ENCODE data around the gene RNF112.

DNA sequence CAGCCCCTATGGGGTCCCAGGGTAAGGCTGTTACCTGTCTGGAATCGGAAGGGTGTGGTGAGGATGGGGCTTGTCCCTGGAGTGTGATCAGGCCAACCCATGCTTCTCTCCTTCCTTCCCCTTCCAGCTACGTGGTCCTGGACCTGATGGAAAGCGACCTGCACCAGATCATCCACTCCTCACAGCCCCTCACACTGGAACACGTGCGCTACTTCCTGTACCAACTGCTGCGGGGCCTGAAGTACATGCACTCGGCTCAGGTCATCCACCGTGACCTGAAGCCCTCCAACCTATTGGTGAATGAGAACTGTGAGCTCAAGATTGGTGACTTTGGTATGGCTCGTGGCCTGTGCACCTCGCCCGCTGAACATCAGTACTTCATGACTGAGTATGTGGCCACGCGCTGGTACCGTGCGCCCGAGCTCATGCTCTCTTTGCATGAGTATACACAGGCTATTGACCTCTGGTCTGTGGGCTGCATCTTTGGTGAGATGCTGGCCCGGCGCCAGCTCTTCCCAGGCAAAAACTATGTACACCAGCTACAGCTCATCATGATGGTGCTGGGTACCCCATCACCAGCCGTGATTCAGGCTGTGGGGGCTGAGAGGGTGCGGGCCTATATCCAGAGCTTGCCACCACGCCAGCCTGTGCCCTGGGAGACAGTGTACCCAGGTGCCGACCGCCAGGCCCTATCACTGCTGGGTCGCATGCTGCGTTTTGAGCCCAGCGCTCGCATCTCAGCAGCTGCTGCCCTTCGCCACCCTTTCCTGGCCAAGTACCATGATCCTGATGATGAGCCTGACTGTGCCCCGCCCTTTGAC is 30.3 kb upstream of the RNF112 start:
- TF ChIP-seq, protein P1, sequence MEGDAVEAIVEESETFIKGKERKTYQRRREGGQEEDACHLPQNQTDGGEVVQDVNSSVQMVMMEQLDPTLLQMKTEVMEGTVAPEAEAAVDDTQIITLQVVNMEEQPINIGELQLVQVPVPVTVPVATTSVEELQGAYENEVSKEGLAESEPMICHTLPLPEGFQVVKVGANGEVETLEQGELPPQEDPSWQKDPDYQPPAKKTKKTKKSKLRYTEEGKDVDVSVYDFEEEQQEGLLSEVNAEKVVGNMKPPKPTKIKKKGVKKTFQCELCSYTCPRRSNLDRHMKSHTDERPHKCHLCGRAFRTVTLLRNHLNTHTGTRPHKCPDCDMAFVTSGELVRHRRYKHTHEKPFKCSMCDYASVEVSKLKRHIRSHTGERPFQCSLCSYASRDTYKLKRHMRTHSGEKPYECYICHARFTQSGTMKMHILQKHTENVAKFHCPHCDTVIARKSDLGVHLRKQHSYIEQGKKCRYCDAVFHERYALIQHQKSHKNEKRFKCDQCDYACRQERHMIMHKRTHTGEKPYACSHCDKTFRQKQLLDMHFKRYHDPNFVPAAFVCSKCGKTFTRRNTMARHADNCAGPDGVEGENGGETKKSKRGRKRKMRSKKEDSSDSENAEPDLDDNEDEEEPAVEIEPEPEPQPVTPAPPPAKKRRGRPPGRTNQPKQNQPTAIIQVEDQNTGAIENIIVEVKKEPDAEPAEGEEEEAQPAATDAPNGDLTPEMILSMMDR (IDR thresholded peaks at IDR 0.05; ENCODE audit: poor library complexity, severe bottlenecking), result no peak
- no peak for TF ChIP-seq MXI1 (conservative IDR thresholded peaks at IDR 0.05; ENCODE audit: poor library complexity, severe bottlenecking)
- TF ChIP-seq EZH2 (IDR thresholded peaks at IDR 0.05; ENCODE audit: borderline replicate concordance, insufficient read depth, low read length, poor library complexity, severe bottlenecking), result no peak
- TF ChIP-seq POLR2AphosphoS5 (IDR thresholded peaks at IDR 0.05), result no peak
- TF ChIP-seq RAD21 (conservative IDR thresholded peaks at IDR 0.05), result no peak
- TF ChIP-seq EP300 (conservative IDR thresholded peaks at IDR 0.05; ENCODE audit: poor library complexity, severe bottlenecking), result no peak
- TF ChIP-seq, protein P2, sequence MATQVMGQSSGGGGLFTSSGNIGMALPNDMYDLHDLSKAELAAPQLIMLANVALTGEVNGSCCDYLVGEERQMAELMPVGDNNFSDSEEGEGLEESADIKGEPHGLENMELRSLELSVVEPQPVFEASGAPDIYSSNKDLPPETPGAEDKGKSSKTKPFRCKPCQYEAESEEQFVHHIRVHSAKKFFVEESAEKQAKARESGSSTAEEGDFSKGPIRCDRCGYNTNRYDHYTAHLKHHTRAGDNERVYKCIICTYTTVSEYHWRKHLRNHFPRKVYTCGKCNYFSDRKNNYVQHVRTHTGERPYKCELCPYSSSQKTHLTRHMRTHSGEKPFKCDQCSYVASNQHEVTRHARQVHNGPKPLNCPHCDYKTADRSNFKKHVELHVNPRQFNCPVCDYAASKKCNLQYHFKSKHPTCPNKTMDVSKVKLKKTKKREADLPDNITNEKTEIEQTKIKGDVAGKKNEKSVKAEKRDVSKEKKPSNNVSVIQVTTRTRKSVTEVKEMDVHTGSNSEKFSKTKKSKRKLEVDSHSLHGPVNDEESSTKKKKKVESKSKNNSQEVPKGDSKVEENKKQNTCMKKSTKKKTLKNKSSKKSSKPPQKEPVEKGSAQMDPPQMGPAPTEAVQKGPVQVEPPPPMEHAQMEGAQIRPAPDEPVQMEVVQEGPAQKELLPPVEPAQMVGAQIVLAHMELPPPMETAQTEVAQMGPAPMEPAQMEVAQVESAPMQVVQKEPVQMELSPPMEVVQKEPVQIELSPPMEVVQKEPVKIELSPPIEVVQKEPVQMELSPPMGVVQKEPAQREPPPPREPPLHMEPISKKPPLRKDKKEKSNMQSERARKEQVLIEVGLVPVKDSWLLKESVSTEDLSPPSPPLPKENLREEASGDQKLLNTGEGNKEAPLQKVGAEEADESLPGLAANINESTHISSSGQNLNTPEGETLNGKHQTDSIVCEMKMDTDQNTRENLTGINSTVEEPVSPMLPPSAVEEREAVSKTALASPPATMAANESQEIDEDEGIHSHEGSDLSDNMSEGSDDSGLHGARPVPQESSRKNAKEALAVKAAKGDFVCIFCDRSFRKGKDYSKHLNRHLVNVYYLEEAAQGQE (IDR thresholded peaks at IDR 0.05; ENCODE audit: borderline replicate concordance), result no peak
- TF ChIP-seq SMC3 (conservative IDR thresholded peaks at IDR 0.05; ENCODE audit: poor library complexity), result no peak

Data from neural cell (in vitro differentiated cells).